Measurements from ENCODE around the gene SPOCK1.

The SPOCK1 gene

GRCh38 chr5:137142764-137143605 is 356.1 kb downstream of the SPOCK1 start:
- DNase-seq: no peak

- DNase-seq: no peak
These were observed 356.8 kb downstream of the SPOCK1 start for GRCh38 chr5:137142346-137142745.

- DNase-seq: no peak
These were observed 357.3 kb downstream of the SPOCK1 start for GRCh38 chr5:137141779-137142178.

- no peak for DNase-seq
These were observed 362.0 kb downstream of the SPOCK1 start for GRCh38 chr5:137136991-137137632.

- no peak for DNase-seq
These were observed 364.1 kb downstream of the SPOCK1 start for GRCh38 chr5:137134920-137135532.

- no peak for DNase-seq
These were observed 369.0 kb downstream of the SPOCK1 start for GRCh38 chr5:137129886-137130680.

- no peak for DNase-seq
These were observed 371.1 kb downstream of the SPOCK1 start for GRCh38 chr5:137128012-137128411.

- DNase-seq: no peak
These were observed 372.3 kb downstream of the SPOCK1 start for GRCh38 chr5:137126829-137127228.

GRCh38 chr5:137122558-137122957 is 376.6 kb downstream of the SPOCK1 start:
- DNase-seq: no peak

GRCh38 chr5:137122075-137122474 is 377.1 kb downstream of the SPOCK1 start:
- no peak for DNase-seq

GRCh38 chr5:137119321-137119720 is 379.8 kb downstream of the SPOCK1 start:
- no peak for DNase-seq

- no peak for DNase-seq
These were observed 380.5 kb downstream of the SPOCK1 start for GRCh38 chr5:137118629-137119028.

- no peak for DNase-seq
These were observed 384.0 kb downstream of the SPOCK1 start for GRCh38 chr5:137115152-137115551.

- no peak for DNase-seq
These were observed 384.6 kb downstream of the SPOCK1 start for GRCh38 chr5:137114529-137114928.

GRCh38 chr5:137113939-137114338 is 385.2 kb downstream of the SPOCK1 start:
- DNase-seq: no peak

GRCh38 chr5:137113161-137113560 is 386.0 kb downstream of the SPOCK1 start:
- DNase-seq: no peak

- DNase-seq: no peak
These were observed 393.6 kb downstream of the SPOCK1 start for GRCh38 chr5:137105351-137106035.

- no peak for DNase-seq
These were observed 397.6 kb downstream of the SPOCK1 start for GRCh38 chr5:137101544-137101943.

- no peak for DNase-seq
These were observed 399.5 kb downstream of the SPOCK1 start for GRCh38 chr5:137099651-137100050.

GRCh38 chr5:137098663-137099062 is 400.5 kb downstream of the SPOCK1 start:
- no peak for DNase-seq

GRCh38 chr5:137098238-137098637 is 400.9 kb downstream of the SPOCK1 start:
- DNase-seq: no peak

- DNase-seq: no peak
These were observed 401.9 kb downstream of the SPOCK1 start for GRCh38 chr5:137097203-137097602.

Measured in stimulated activated CD4-positive, alpha-beta T cell treated with anti-CD3 and anti-CD28 coated beads, Interleukin-2, amount 100 ng/mL, for 48 hours (primary cell).